A673 (cell line): ENCODE data around the gene MAPK12.

Experiments used
- EZH2 ChIP-seq: fragments of 200-600 bp; sonication (generic); IDR thresholded peaks from 2 replicates; pipeline ENCODE4 v1.6.1; 2017; ENCODE audit warnings: borderline replicate concordance, low read depth, mild to moderate bottlenecking, mixed read lengths, antibody characterized with exemption, low read length; ENCODE audit not compliant: poor library complexity, severe bottlenecking
- TF ChIP-seq, protein P1 (sequence below): fragments of 300-800, 200-600 bp; sonication (generic); conservative IDR thresholded peaks from 2 replicates; pipeline ENCODE4 v1.5.1; 2017; ENCODE audit warnings: low read depth, mild to moderate bottlenecking, antibody characterized with exemption, low read length, moderate library complexity, mixed read lengths

DNA sequence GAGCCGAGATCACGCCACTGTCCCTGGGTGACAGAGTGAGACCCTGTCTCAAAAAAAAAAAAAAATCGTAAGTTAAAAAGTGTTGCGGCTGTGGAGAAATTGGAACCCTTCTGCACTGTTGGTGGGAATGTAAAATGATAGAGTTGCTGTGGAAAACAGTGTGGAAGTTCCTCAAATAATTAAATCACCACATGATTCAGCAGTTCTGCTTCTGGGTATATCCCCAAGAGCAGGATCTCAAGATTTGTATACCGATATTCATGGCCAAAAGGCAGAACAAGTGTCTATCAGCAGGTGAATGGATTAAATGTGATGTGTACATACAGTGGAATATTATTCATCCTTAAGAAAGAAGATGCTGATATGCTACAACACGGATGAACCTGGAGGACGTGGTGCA is 56.9 kb downstream of the MAPK12 start:
- TF ChIP-seq, protein P1, sequence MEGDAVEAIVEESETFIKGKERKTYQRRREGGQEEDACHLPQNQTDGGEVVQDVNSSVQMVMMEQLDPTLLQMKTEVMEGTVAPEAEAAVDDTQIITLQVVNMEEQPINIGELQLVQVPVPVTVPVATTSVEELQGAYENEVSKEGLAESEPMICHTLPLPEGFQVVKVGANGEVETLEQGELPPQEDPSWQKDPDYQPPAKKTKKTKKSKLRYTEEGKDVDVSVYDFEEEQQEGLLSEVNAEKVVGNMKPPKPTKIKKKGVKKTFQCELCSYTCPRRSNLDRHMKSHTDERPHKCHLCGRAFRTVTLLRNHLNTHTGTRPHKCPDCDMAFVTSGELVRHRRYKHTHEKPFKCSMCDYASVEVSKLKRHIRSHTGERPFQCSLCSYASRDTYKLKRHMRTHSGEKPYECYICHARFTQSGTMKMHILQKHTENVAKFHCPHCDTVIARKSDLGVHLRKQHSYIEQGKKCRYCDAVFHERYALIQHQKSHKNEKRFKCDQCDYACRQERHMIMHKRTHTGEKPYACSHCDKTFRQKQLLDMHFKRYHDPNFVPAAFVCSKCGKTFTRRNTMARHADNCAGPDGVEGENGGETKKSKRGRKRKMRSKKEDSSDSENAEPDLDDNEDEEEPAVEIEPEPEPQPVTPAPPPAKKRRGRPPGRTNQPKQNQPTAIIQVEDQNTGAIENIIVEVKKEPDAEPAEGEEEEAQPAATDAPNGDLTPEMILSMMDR: no peak
- TF ChIP-seq EZH2: no peak
